Measurements from ENCODE around the gene HOXA7.
A peak's percentile ranks its signal among the peaks of the same experiment; 100 is the strongest.

HOXA7 gene

DNA sequence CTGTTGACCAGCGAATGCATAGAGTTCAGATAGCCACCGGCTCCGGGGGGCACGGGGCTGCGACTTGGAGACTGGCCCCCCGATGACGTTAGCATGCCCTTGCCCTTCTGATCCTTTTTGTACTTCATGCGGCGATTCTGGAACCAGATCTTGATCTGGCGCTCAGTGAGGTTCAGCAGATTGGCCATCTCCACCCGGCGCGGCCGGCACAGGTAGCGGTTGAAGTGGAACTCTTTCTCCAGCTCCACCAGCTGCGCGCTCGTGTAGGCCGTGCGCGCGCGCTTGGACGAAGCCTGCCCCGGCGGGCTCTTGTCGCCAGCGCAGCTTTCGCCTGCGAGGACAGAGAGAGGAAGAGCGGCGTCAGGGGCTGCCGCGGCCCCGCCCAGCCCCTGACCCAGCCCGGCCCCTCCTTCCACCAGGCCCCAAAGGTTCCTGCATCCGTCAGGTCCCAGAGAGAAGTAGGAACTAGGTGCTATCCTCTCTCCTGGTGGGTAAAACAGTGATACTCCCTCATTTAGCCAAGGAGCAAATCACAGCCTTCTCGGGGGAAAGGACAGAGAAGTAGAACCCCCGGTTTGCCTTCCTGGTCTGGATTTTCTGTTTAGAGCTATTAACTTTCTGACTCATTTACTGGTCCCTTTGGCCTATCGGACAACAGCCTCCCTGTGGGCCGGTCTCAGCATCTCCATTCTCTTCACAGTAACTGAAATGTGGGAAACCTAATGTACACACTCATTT is 47.9 kb downstream of the HOXA7 start:
- DNase-seq, result no peak
- peaks cover 98% of the 10 kb centered on the region for H3K27me3 ChIP-seq (replicated peaks)
- no peaks in the 10 kb centered on the region for H3K36me3 ChIP-seq (replicated peaks)
- TF ChIP-seq, protein P1, sequence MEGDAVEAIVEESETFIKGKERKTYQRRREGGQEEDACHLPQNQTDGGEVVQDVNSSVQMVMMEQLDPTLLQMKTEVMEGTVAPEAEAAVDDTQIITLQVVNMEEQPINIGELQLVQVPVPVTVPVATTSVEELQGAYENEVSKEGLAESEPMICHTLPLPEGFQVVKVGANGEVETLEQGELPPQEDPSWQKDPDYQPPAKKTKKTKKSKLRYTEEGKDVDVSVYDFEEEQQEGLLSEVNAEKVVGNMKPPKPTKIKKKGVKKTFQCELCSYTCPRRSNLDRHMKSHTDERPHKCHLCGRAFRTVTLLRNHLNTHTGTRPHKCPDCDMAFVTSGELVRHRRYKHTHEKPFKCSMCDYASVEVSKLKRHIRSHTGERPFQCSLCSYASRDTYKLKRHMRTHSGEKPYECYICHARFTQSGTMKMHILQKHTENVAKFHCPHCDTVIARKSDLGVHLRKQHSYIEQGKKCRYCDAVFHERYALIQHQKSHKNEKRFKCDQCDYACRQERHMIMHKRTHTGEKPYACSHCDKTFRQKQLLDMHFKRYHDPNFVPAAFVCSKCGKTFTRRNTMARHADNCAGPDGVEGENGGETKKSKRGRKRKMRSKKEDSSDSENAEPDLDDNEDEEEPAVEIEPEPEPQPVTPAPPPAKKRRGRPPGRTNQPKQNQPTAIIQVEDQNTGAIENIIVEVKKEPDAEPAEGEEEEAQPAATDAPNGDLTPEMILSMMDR (IDR thresholded peaks at IDR 0.05; ENCODE audit: low read depth, low read length, missing control alignments), result no peak
- H3K27ac ChIP-seq, result no peak overlapping the region
- peak overlapping the region; percentile 15 for H3K4me3 ChIP-seq (ENCODE audit: low read depth, low read length)
- in situ Hi-C loops (cut with HindIII; ENCODE audit: low pct_ligation_motif_present, low sequenced_read_pairs), result no loop called here

DNA sequence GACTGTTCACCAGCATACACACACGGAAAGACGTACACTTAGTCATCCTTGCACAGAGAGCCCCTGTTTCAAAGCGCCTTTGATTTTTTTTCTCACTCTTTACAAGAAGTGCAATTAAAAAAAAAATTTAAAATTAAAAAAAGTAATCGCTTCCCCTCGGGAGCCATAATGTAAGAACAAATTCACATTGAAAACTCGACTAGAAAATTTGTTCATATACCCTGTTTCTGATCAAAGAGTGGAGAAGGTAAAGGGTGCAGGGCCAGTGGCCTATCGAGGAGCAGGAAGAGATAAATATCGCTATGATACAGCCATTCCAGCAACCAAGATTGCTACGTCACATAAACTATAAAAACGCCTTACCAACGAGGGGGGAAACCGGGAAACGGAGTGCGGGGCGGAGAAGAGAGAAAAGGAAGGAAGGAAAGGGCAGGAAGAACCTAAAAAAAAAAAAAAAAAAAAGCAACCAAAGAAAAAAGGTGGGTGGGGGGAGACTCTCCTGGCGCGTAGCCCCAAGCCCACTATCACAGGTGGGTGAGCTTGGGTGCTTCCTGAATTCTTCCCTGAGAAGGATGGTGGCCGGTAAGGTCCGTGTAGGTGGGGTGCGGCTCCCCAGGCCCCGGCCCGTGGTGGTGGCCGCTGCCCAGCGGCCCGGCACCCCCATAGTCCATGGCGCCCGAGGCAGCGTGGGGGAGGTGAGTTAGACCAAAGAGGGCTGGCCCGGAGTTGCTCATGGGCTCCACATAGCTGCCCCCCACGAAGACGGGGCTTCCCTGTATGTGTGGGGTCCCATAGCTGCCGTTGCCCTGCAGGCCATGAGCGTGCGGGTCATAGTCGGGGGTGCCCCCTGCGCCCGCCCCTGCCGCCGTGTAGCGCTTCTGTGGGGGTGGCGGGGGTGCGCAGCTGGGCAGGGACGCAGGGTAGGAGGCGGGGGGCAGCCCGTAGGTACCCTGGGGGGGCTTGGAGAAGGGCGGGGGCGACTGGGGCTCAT is 48.8 kb downstream of the HOXA7 start:
- Histone ChIP-seq H3K27ac (no peak overlapping the region), H3K4me3 (ENCODE audit: low read depth, low read length) (peak overlapping the region; percentile 26), H3K27me3 (replicated peaks) (peaks cover 98% of the 10 kb centered on the region), H3K36me3 (replicated peaks) (no peaks in the 10 kb centered on the region)
- DNase-seq, result no peak
- TF ChIP-seq, protein P1 (IDR thresholded peaks at IDR 0.05; ENCODE audit: low read depth, low read length, missing control alignments), result no peak
- in situ Hi-C loops (cut with HindIII; ENCODE audit: low pct_ligation_motif_present, low sequenced_read_pairs), result no loop called here

DNA sequence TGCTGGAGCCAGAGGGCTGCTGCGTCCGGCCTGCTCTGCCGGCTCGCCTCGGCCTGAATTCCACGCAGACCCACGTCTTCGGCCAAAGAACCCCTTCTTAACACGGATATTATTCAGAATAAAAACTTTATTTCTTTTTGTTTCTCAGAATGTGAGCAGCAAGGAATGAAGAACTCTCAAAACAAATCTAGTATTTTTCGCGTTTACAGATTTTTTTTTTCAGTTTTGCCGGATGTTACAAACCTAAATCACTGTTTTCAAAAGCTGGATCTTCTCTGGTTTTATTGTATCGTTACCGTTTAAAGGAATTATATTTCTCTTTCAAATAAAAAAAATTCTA is 49.6 kb downstream of the HOXA7 start:
- in situ Hi-C loops (cut with HindIII; ENCODE audit: low pct_ligation_motif_present, low sequenced_read_pairs), result no loop called here
- DNase-seq, result no peak
- Histone ChIP-seq H3K4me3 (ENCODE audit: low read depth, low read length) (no peak overlapping the region), H3K27me3 (replicated peaks) (peaks cover 98% of the 10 kb centered on the region), H3K36me3 (replicated peaks) (no peaks in the 10 kb centered on the region), H3K27ac (no peak overlapping the region)
- TF ChIP-seq, protein P1 (IDR thresholded peaks at IDR 0.05; ENCODE audit: low read depth, low read length, missing control alignments), result no peak

DNA sequence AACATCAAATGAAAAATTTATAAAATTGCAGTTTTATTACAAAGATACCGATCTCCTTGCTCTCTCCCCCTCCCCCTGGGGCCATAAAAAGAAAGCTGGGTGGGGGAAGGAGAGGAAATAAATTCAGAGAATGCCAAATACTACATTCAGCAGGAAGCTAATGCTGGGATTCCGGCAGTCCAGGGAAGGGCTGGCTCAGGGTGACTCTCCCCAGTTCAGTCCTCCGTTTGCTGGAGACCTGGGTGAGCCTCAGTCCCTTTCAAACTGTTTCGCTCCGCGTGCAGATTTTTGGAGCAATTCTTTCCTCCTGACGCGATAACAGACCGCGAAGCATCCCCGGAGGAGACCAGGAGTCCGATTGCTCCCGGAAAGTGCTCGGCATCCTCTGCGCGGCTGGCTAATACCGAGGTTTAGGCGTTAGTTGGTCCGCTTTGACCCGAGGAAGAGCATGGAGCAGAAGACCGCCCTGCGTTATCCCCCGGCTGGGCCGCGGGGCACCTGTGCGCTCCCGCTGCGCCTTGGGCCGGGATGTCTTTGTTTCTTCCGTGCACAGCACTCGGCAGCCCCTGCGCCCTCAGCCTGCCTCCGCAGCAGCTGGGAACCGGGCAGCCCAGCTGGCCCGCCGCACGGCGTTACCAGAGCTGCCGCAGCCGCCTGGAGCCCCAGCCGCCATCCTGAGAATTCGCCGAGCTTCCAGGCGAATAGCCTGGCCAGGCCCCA is 50.1 kb downstream of the HOXA7 start:
- H3K27me3 ChIP-seq (replicated peaks), result peaks cover 98% of the 10 kb centered on the region
- TF ChIP-seq, protein P1 (IDR thresholded peaks at IDR 0.05; ENCODE audit: low read depth, low read length, missing control alignments), result no peak
- no peak for DNase-seq
- in situ Hi-C loops (cut with HindIII; ENCODE audit: low pct_ligation_motif_present, low sequenced_read_pairs), result no loop called here
- peak overlapping the region; percentile 38 for H3K4me3 ChIP-seq (ENCODE audit: low read depth, low read length)
- H3K36me3 ChIP-seq (replicated peaks), result no peaks in the 10 kb centered on the region
- H3K27ac ChIP-seq, result no peak overlapping the region

DNA sequence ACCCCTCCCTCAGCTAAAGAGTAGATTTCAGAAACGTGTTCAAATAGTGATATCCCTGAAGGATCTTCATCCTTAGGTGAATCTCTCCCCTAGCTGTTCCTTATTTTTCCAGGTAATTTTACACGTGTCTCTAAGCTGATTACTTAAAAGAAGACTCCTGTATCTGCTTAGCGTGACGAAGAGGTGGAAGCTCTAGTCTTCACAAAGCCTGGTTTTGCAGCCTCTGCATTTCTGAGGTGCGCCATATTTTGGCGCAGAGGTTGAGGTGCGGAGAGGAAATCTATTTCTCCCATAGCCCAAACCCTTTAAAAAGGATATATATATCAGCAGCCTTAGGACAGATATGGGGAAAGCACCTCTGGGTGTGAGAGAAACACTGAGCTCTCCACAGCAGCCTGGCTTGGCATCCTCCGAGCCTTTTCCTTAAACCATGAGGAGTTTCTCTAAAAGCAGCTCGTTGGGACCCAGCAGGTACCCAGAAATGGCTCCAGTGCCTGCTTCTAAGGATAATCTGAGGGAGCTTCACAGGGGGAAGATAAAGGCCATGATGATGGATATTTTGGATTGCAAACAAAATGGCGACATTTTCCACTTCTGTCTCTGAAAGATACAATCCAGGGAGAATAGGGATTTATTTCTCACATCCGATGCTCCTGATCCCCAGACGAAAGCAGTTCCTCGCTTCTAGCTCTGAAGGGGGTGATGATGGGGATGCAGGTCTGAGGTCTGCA is 51.0 kb downstream of the HOXA7 start:
- TF ChIP-seq, protein P1 (IDR thresholded peaks at IDR 0.05; ENCODE audit: low read depth, low read length, missing control alignments), result no peak
- no peak overlapping the region for H3K4me3 ChIP-seq (ENCODE audit: low read depth, low read length)

More for the DNA sequence above, 51.0 kb downstream of the HOXA7 start:
- Histone ChIP-seq H3K36me3 (replicated peaks) (no peaks in the 10 kb centered on the region), H3K27me3 (replicated peaks) (peaks cover 98% of the 10 kb centered on the region), H3K27ac (no peak overlapping the region)
- in situ Hi-C loops (cut with HindIII; ENCODE audit: low pct_ligation_motif_present, low sequenced_read_pairs), result no loop called here
- no peak for DNase-seq

All from brain microvascular endothelial cell (primary cell).